Stimulated activated CD4-positive, alpha-beta T cell treated with anti-CD3 and anti-CD28 coated beads, TNF-alpha, amount 100 ng/mL, for 48 hours (primary cell): ENCODE measurements around the gene CCDC80.

Experiments
- DNase-seq, 3 donors: peaks; one replicate each; pipeline ENCODE4 v3.0.0-alpha.2; 2020; ENCODE audit warnings: low read depth in 3 of 3

The CCDC80 gene

GRCh38 chr3:112654979-112655378 lies 14.0 kb upstream of the CCDC80 start:
- no peak for DNase-seq

GRCh38 chr3:112654492-112654891 lies 13.5 kb upstream of the CCDC80 start:
- DNase-seq: no peak

GRCh38 chr3:112653881-112654300 lies 12.9 kb upstream of the CCDC80 start:
- DNase-seq: no peak

GRCh38 chr3:112653209-112653871 lies 12.4 kb upstream of the CCDC80 start:
- DNase-seq: no peak

GRCh38 chr3:112651516-112651915 lies 10.6 kb upstream of the CCDC80 start:
- no peak for DNase-seq

- no peak for DNase-seq
These were observed 10.1 kb upstream of the CCDC80 start for GRCh38 chr3:112651071-112651470.

GRCh38 chr3:112650482-112650881 lies 9.5 kb upstream of the CCDC80 start:
- DNase-seq: no peak

GRCh38 chr3:112649478-112649735 lies 8.5 kb upstream of the CCDC80 start:
- DNase-seq: no peak

- no peak for DNase-seq
These were observed 6.2 kb upstream of the CCDC80 start for GRCh38 chr3:112647122-112647521.

- DNase-seq: no peak
These were observed 5.7 kb upstream of the CCDC80 start for GRCh38 chr3:112646623-112647022.

GRCh38 chr3:112644453-112644852 lies 3.5 kb upstream of the CCDC80 start:
- DNase-seq: no peak

- DNase-seq: no peak
These were observed 2.8 kb upstream of the CCDC80 start for GRCh38 chr3:112643621-112644240.

GRCh38 chr3:112642912-112643506 lies 2.1 kb upstream of the CCDC80 start:
- DNase-seq: peak; percentile 64 to 75 (median 69)

- DNase-seq: no peak
These were observed 540 bp downstream of the CCDC80 start for GRCh38 chr3:112640276-112640929.

- DNase-seq: no peak
These were observed 1.3 kb downstream of the CCDC80 start for GRCh38 chr3:112639455-112640225.

- DNase-seq: no peak
These were observed 2.5 kb downstream of the CCDC80 start for GRCh38 chr3:112638327-112639020.

- DNase-seq: no peak
These were observed 3.2 kb downstream of the CCDC80 start for GRCh38 chr3:112637700-112638099.

GRCh38 chr3:112635674-112636073 lies 5.3 kb downstream of the CCDC80 start:
- no peak for DNase-seq

- DNase-seq: no peak
These were observed 6.0 kb downstream of the CCDC80 start for GRCh38 chr3:112634786-112635541.

GRCh38 chr3:112633757-112634156 lies 7.2 kb downstream of the CCDC80 start:
- no peak for DNase-seq

GRCh38 chr3:112633191-112633590 lies 7.8 kb downstream of the CCDC80 start:
- DNase-seq: no peak
